CD4-positive, alpha-beta memory T cell (primary cell): Measurements from ENCODE around the gene TENM3. TPM values are rescaled to one million over a fixed set of nuclear protein-coding genes. Genes with fewer than 3 reads are reported as not detected.

Source experiments
- CTCF ChIA-PET: fragments of 350-600 bp; sonication (Branson Sonifier 250); formaldehyde crosslinking; loops from one replicate; lab custom pipeline; 2021; ENCODE audit warnings: inconsistent platforms; ENCODE audit not compliant: partially characterized antibody; lab: Charles Lee
- POLR2A ChIA-PET: fragments of 350-600 bp; sonication (Branson Sonifier 250); formaldehyde crosslinking; loops from one replicate; lab custom pipeline; 2021; ENCODE audit not compliant: partially characterized antibody; lab: Charles Lee
- DNase-seq, 5 donors: peaks; one replicate each; pipeline versions ENCODE4 v3.0.0 to v3.0.0-alpha.2; 2020 to 2022; ENCODE audit warnings: mixed read lengths in 1 of 5
- H3K27ac ChIP-seq: one replicate; pipeline ENCODE4 v1.7.0; 2013; ENCODE audit warnings: low read depth, low read length
- H3K27me3 ChIP-seq: 2 replicates; pipeline ENCODE4 v1.7.0; 2013; ENCODE audit warnings: mild to moderate bottlenecking, low read length, moderate library complexity; ENCODE audit not compliant: insufficient read depth
- H3K36me3 ChIP-seq: 2 replicates; pipeline ENCODE4 v1.7.0; 2013; ENCODE audit warnings: mild to moderate bottlenecking, low read length, moderate library complexity; ENCODE audit not compliant: insufficient read depth
- H3K4me1 ChIP-seq: 2 replicates; pipeline ENCODE4 v1.7.0; 2013; ENCODE audit warnings: mild to moderate bottlenecking, low read length, moderate library complexity; ENCODE audit not compliant: insufficient read depth
- H3K4me3 ChIP-seq, 2 donors: one replicate each; pipeline ENCODE4 v1.7.0; 2013; ENCODE audit warnings: low read length in 2 of 2, mild to moderate bottlenecking in 1 of 2
- H3K9me3 ChIP-seq, 2 donors: one replicate each; pipeline ENCODE4 v1.7.0; 2013; ENCODE audit warnings: low read length in 2 of 2, control low read depth in 1 of 2; ENCODE audit not compliant: control insufficient read depth in 1 of 2
- H3K27ac Mint-ChIP-seq, 7 donors: one replicate each; pipeline ENCODE4 v1.8.0; 2020 to 2021; ENCODE audit warnings: mixed read lengths in 7 of 7, mild to moderate bottlenecking in 6 of 7, inconsistent platforms in 3 of 7, moderate library complexity in 3 of 7
- H3K27me3 Mint-ChIP-seq, 2 donors: one replicate each; pipeline ENCODE4 v1.8.0; 2020 to 2021; ENCODE audit warnings: mixed read lengths in 2 of 2
- H3K36me3 Mint-ChIP-seq, 2 donors: one replicate each; pipeline ENCODE4 v1.8.0; 2020 to 2021; ENCODE audit warnings: mixed read lengths in 2 of 2, inconsistent platforms in 1 of 2, mild to moderate bottlenecking in 1 of 2
- H3K4me1 Mint-ChIP-seq, 4 donors: one replicate each; pipeline ENCODE4 v1.8.0; 2020 to 2021; ENCODE audit warnings: mixed read lengths in 4 of 4, mild to moderate bottlenecking in 1 of 4
- H3K4me3 Mint-ChIP-seq, 8 donors: one replicate each; pipeline ENCODE4 v1.8.0; 2020 to 2021; ENCODE audit warnings: mixed read lengths in 8 of 8, mild to moderate bottlenecking in 7 of 8, moderate library complexity in 6 of 8, inconsistent platforms in 3 of 8
- H3K9me3 Mint-ChIP-seq, 8 donors: one replicate each; pipeline ENCODE4 v1.8.0; 2020 to 2021; ENCODE audit warnings: mixed read lengths in 8 of 8, mild to moderate bottlenecking in 5 of 8, inconsistent platforms in 3 of 8, moderate library complexity in 1 of 8
- intact Hi-C: fragments of 100-400 bp; cut with micrococcal nuclease; formaldehyde crosslinking; loops from one replicate; pipeline ENCODE4 v1.15.1; 2023
- polyA plus RNA-seq, 2 donors: library from polyadenylated mRNA; unstranded; fragments of 300-500 nt; fragmentation: Illumina TruSeq; gene quantifications; one replicate each; pipeline ENCODE4 v1.2.3, GENCODE V29; 2021
- total RNA-seq, 2 experiments: library from RNA; stranded (reverse); gene quantifications; one replicate each; pipeline ENCODE4 v1.2.3, GENCODE V29; 2021

The TENM3 gene
- total and polyA plus RNA-seq, 4 experiments from 2014 or later, result not detected

DNA sequence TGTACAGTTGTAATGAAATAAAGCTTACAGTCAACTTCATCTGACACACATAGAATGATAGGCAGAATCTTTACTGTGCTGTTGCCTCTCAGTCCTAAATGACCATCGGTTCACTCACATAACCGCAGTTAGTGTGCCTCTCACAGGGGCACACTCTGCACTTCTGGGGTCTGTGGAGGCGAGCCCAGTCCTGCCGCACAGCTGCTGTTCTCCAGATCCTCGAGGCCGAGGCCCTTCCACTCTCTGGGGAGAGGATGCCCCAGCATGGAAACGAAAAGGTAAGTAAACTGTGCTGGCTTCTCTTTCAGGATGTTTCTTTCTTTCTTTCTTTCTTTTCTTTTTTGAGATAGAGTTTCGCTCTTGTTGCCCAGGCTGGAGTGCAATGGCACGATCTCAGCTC is 586.0 kb downstream of the TENM3 start:
- Mint-ChIP-seq H3K9me3 (peaks cover 0 to 5% (median 2%) of the 10 kb centered on the region in 8 donors), H3K27ac (no peak overlapping the region), H3K36me3 (no peaks in the 10 kb centered on the region), H3K4me1 (no peaks in the 10 kb centered on the region), H3K4me3 (no peak overlapping the region), H3K27me3 (peaks cover 17 to 18% of the 10 kb centered on the region in 2 donors)
- Histone ChIP-seq H3K27ac (no peak overlapping the region), H3K36me3 (no peaks in the 10 kb centered on the region), H3K9me3 (no peaks in the 10 kb centered on the region), H3K4me3 (no peak overlapping the region), H3K4me1 (no peaks in the 10 kb centered on the region), H3K27me3 (no peaks in the 10 kb centered on the region)
- CTCF ChIA-PET, result no interaction called here
- intact Hi-C loops, result no loop called here
- DNase-seq, result no peak
- POLR2A ChIA-PET, result no interaction called here

DNA sequence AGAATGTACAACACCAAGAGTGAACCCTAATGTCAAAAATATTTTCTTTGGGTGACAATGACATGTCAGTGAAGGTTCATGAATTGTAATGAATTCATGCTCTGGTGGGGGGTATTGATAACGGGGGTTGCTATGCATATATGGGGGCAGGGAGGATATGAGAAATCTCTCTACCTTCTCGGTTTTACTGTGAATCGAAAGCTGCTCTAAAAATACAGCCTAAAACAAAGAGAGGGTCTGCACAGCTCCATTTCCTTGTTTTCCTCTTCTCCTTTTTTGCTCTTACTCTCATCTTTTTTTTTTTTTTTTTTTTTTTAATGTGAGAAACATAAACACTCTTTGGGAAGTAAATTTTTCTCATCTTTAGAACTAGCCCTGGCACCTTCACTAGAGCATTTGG is 588.2 kb downstream of the TENM3 start:
- ChIA-PET CTCF (no interaction called here), POLR2A (no interaction called here)
- peaks cover 4% of the 10 kb centered on the region for H3K27me3 ChIP-seq
- Mint-ChIP-seq H3K9me3 (peaks cover 0 to 5% (median 2%) of the 10 kb centered on the region in 8 donors), H3K4me1 (no peaks in the 10 kb centered on the region), H3K27me3 (peaks cover 22 to 28% of the 10 kb centered on the region in 2 donors), H3K36me3 (no peaks in the 10 kb centered on the region), H3K27ac (no peak overlapping the region), H3K4me3 (no peak overlapping the region)
- H3K4me1 ChIP-seq, result no peaks in the 10 kb centered on the region
- H3K27ac ChIP-seq, result no peak overlapping the region
- no peak for DNase-seq
- intact Hi-C loops, result no loop called here
- H3K9me3 ChIP-seq, result no peaks in the 10 kb centered on the region
- H3K4me3 ChIP-seq, result no peak overlapping the region
- H3K36me3 ChIP-seq, result no peaks in the 10 kb centered on the region

DNA sequence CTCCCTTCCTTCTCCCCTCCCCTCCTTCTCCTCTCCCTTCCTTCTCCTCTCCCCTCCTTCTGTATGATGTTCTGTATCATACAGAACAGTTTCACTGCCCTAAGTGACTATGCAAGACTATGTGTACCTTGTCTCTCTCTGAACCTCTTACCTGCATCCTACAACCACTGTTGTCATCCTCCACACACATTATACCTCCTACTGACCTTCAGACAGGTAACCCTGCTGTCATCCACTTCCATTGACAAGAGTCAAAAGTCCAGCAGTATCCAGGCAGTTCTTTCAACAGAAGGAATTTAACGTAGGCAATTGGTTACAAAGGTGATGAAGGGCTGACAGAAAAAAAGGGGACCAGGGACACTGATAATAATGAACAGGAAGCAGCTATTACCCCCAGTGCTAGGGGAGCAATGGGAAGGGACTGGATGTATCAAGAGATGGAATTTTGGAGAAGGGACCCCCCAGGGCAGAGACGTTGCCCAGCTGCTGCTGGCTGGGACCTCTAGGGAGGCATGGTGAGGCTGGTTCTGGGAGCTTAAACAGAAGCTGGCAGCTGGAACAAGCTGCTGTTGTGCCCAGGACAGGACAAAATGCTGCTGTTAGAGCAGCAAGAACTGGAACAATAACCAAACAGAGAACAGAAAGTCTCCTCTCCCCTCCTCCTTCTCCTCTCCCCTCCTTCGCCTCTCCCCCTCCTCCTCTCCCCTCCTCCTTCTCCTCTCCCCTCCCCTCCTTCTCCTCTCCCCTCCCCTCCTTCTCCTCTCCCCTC is 589.3 kb downstream of the TENM3 start:
- Mint-ChIP-seq H3K27ac (peak overlapping the region in 1 of 7 donors; percentile 52), H3K4me3 (no peak overlapping the region), H3K36me3 (no peaks in the 10 kb centered on the region), H3K9me3 (peaks cover 0 to 5% (median 2%) of the 10 kb centered on the region in 8 donors), H3K4me1 (no peaks in the 10 kb centered on the region), H3K27me3 (peaks cover 26 to 39% of the 10 kb centered on the region in 2 donors)
- no peak for DNase-seq
- intact Hi-C loops, result no loop called here
- POLR2A ChIA-PET, result no interaction called here
- CTCF ChIA-PET, result no interaction called here
- Histone ChIP-seq H3K27me3 (peaks cover 4% of the 10 kb centered on the region), H3K9me3 (no peaks in the 10 kb centered on the region), H3K36me3 (no peaks in the 10 kb centered on the region), H3K4me1 (no peaks in the 10 kb centered on the region), H3K27ac (no peak overlapping the region), H3K4me3 (no peak overlapping the region)

DNA sequence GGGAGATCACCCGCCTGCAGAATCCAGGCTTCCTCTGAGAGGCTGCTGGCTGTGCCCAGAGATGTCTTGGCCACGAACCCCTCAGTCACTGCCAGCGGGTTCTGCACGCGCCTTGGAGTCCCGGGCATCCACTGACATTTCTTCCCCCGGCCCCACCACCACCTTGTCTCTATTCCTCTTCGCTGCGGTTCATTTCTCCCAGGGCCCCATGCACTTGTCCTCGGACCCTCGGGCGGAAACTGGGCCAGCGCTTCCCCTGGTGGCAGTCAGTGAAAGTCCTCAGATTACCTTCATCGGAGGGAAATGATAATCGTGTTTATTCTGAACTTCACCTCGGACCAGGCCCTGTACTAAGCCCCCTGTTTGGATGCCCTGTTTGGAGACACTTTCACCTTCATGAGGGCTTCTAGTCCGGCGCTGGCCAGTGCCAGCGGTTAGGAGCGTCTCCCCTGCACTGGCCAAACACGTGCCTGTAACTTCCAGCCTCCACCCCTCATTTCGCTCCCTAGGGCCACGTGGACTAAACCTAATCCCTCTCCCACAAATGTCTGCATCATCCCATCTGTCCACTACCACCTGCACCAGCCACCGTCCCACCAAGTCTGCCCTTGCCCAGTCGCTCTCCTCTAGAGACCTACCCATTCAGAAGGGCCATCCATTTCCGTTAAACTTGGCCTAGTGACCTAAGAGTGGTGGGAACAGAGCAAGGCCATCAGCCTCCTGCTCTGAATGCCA is 592.0 kb downstream of the TENM3 start:
- Histone ChIP-seq H3K4me3 (no peak overlapping the region), H3K27me3 (peaks cover 4% of the 10 kb centered on the region), H3K27ac (no peak overlapping the region), H3K4me1 (no peaks in the 10 kb centered on the region), H3K36me3 (no peaks in the 10 kb centered on the region), H3K9me3 (no peaks in the 10 kb centered on the region)
- ChIA-PET POLR2A (no interaction called here), CTCF (no interaction called here)
- H3K27me3 Mint-ChIP-seq, result peaks cover 20 to 38% of the 10 kb centered on the region in 2 donors
- H3K9me3 Mint-ChIP-seq, result peaks cover 0 to 5% (median 2%) of the 10 kb centered on the region in 8 donors
- intact Hi-C loops, result no loop called here
- no peaks in the 10 kb centered on the region for H3K4me1 Mint-ChIP-seq
- no peak overlapping the region for H3K4me3 Mint-ChIP-seq
- peak overlapping the region in 1 of 7 donors; percentile 43 for H3K27ac Mint-ChIP-seq
- H3K36me3 Mint-ChIP-seq, result no peaks in the 10 kb centered on the region
- no peak for DNase-seq

DNA sequence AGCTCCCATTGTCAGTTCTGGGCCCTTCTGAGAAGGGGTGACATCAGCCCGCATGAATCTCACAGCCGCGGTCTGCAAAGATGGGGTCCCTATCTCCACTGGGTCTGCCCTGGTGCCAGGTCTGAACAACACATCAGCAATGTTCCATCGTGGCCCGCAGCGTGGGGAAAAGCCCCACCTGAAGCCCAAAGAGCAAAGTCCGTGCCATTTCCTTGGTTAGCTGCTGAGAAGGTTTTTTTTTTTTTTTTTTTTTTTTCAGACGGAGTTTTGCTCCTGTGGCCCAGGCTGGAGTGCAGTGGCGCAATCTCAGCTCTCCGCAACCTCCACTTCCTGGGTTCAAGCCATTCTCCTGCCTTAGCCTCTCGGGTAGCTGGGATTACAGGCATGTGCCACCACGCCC is 594.6 kb downstream of the TENM3 start:
- H3K27ac Mint-ChIP-seq, result no peak overlapping the region
- intact Hi-C loops, result no loop called here
- no peaks in the 10 kb centered on the region for H3K36me3 Mint-ChIP-seq
- Histone ChIP-seq H3K9me3 (no peaks in the 10 kb centered on the region), H3K4me3 (no peak overlapping the region), H3K27me3 (peaks cover 4% of the 10 kb centered on the region), H3K4me1 (no peaks in the 10 kb centered on the region), H3K27ac (no peak overlapping the region), H3K36me3 (no peaks in the 10 kb centered on the region)
- peaks cover 16 to 29% of the 10 kb centered on the region in 2 donors for H3K27me3 Mint-ChIP-seq
- ChIA-PET POLR2A (no interaction called here), CTCF (no interaction called here)
- DNase-seq, result no peak
- H3K4me3 Mint-ChIP-seq, result no peak overlapping the region
- H3K9me3 Mint-ChIP-seq, result peaks cover 0 to 2% (median 0%) of the 10 kb centered on the region in 8 donors
- no peaks in the 10 kb centered on the region for H3K4me1 Mint-ChIP-seq

DNA sequence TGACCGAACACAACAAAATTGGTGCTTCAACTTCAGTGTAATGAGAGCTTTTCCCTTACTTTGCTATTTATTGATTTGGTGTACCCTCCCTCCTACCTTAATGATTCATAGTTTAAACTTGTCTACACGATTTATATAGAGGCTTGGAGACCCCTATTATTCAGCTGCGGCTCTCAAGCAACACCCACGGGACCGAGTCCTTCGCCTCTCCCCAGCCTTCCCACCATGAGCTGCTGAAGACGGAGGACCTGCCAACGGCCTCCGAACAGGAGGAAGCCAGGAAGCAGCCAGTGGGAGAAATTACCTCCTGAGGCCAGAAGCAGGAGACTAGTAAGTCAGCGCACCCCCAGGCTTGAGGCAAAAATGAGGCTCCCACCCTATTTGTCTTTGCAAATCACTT is 595.3 kb downstream of the TENM3 start:
- ChIA-PET CTCF (no interaction called here), POLR2A (no interaction called here)
- intact Hi-C loops, result no loop called here
- H3K27me3 Mint-ChIP-seq, result peaks cover 16 to 29% of the 10 kb centered on the region in 2 donors
- H3K4me1 ChIP-seq, result no peaks in the 10 kb centered on the region
- no peak for DNase-seq
- H3K27ac Mint-ChIP-seq, result no peak overlapping the region
- no peaks in the 10 kb centered on the region for H3K36me3 Mint-ChIP-seq
- H3K9me3 Mint-ChIP-seq, result peaks cover 0 to 2% (median 0%) of the 10 kb centered on the region in 8 donors
- no peaks in the 10 kb centered on the region for H3K4me1 Mint-ChIP-seq
- no peaks in the 10 kb centered on the region for H3K36me3 ChIP-seq
- H3K9me3 ChIP-seq, result no peaks in the 10 kb centered on the region
- H3K4me3 ChIP-seq, result no peak overlapping the region
- peaks cover 4% of the 10 kb centered on the region for H3K27me3 ChIP-seq
- H3K27ac ChIP-seq, result no peak overlapping the region
- no peak overlapping the region for H3K4me3 Mint-ChIP-seq

DNA sequence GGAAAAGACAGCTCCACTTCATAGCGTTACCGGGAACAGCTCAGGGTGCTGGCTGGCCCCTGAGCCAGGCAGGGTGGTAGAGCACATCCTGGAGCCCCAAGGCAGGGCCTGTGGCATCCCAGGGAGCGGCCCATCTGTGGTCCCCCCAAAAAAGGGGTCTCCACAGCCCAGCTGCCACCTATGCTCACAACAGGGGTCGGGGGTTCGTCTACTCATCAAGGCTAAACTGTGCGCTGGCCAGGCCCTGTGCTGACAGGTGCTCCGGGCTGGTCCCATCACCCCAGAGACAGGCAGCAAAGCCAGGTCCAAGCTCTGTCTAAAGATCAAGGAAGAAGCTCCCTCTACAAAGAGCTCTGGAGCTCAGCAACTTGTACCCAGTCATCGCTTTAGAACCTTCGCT is 596.1 kb downstream of the TENM3 start:
- Histone ChIP-seq H3K9me3 (no peaks in the 10 kb centered on the region), H3K4me1 (no peaks in the 10 kb centered on the region), H3K27ac (no peak overlapping the region), H3K36me3 (no peaks in the 10 kb centered on the region), H3K27me3 (peaks cover 4% of the 10 kb centered on the region), H3K4me3 (no peak overlapping the region)
- POLR2A ChIA-PET, result no interaction called here
- Mint-ChIP-seq H3K27me3 (peaks cover 16 to 32% of the 10 kb centered on the region in 2 donors), H3K9me3 (peaks cover 0 to 2% (median 0%) of the 10 kb centered on the region in 8 donors), H3K4me1 (no peaks in the 10 kb centered on the region), H3K4me3 (no peak overlapping the region), H3K36me3 (no peaks in the 10 kb centered on the region), H3K27ac (no peak overlapping the region)
- intact Hi-C loops, result no loop called here
- CTCF ChIA-PET, result no interaction called here
- no peak for DNase-seq
